Gastrocnemius medialis (tissue), 4 donors: ENCODE data around the gene PDE8A.

Experiments
- CTCF ChIP-seq, 5 experiments: fragments of 450-650 bp in 3 of 5; fragments of 200-600 bp in 2 of 5; sonication (generic) in 2 of 5; IDR thresholded peaks in 4 of 5; conservative IDR thresholded peaks in 1 of 5; 1 replicate in 4 of 5; 2 replicates in 1 of 5; pipeline ENCODE4 v1.5.1; 2016 to 2019; ENCODE audit warnings: antibody characterized with exemption in 5 of 5, mild to moderate bottlenecking in 3 of 5, moderate library complexity in 3 of 5
- POLR2A ChIP-seq, 2 donors: fragments of 450-650 bp; IDR thresholded peaks; one replicate each; pipeline ENCODE4 v1.6.1; 2017; ENCODE audit warnings: antibody characterized with exemption in 2 of 2, mild to moderate bottlenecking in 2 of 2, moderate library complexity in 2 of 2

GRCh38 chr15:85031086-85031943 is 49.7 kb downstream of the PDE8A start:
- TF ChIP-seq CTCF (IDR thresholded peaks at IDR 0.05 in 4 of 5, conservative IDR thresholded peaks at IDR 0.05 in 1 of 5) (no peak), POLR2A (IDR thresholded peaks at IDR 0.05) (no peak)
